DMS79 treated with DMSO at 0.1 percent for 48 hours (cell line): Measurements from ENCODE around the gene LMAN1L.
A peak's percentile ranks its signal among the peaks of the same experiment; 100 is the strongest.

ENCODE experiments used
- DNase-seq: peaks from one replicate; lab custom pipeline; 2025; lab: John Stamatoyannopoulos, UW

Gene LMAN1L

DNA sequence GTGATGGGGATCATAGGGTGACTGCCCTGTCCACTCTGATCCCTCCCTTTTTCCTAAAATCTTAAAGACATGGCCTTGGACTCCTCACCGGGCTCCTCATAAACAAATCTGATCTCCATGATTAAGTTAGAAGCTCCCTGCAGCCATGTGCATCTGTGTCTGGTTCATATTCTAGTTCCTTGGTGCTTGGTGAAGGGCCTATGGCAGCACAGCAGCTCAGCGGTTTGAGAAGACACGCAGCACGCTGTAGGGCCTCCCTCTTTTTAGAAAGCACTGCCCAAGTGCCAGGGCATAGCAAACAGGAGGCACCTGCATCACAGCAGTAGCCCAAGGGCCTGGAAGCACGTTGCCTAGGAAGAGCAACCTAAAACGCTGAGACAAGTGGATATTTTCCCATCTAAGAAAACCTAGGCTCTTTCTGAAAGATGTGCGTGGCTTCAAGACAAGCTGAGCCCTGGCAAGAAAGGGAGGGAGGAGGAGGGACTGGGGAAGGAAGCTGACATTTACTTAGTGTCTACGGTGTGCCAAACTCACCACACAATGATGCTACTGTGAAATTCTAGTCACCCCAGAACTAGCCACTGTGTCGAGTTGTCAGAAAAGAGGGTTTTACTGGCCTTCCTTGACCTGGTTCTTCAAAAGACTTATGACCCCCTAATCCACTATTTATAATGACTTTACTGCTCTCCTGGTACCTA, 45.2 kb downstream of the LMAN1L start:
- DNase-seq, result peak; percentile 8

DNA sequence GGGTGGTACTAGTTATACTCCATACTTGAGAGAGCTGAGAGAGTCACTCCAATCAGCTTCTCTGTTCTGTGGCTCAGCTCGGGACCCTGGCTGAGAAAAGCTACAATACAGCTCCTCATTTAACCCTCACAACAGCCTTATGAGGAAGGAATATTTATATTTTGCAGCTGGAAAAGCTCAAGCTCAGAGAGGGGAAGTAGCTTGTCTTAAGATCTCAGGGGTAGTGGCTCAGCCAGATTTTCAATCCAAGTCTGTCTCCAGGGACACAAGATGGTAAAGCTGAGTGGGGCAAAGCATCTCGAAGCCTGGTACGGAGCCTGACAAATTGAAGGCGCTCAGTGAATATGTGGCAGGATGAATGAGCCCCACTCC, 45.7 kb downstream of the LMAN1L start:
- DNase-seq, result no peak

DNA sequence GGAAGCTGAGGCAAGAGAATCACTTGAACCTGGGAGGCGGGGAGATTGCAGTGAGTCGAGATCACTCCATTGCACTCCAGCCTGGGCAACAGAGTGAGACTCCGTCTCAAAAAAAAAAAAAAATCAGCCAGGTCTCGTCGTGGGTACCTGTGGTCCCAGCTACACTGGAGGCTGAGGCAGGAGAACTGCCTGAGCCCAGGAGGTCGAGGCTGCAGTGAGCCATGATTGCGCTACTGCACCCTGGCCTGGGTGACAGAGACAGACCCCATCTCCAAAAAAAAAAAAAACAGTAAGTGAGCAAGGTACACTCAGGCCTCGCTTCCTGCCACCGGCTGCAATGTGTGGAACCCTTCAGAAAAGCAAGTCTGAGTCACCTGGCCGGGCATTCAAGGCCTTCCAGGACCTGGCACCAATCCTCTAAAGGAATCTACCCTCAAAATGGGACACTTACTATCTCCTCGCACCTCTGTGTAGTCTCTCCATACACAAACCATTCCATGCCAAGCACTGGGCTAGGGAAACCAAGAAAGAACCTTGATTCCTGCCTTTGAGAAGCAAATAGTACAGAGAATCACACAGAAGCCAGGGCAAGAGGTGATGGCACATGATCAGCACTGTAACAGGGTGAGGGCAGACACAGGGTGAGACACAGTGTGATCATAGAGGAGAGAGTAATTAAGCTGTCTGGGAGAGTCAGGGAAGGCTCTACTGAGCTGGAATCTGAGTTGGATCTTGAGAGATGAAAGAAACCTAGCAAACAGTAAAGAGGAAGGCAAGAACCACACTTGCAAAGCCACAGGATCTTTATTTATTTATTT, 50.8 kb downstream of the LMAN1L start:
- DNase-seq, result no peak

DNA sequence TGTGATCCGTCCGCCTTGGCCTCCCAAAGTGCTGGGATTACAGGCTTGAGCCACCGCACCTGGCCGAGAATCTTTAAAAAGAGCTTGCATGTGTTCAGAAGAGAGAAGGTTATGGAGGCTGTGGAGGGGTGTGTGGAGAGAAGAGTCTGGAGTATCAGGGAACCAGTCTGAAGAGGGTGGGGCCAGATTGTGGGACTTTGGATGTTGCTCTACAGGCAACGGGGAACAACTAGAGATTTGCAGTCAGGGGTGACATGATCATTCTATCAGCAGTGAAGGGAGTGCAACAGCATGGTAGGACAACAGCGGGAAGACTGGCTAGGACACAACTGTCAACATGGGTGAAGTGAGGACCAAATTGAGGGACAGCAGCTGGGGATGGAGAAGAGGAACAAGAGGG, 51.7 kb downstream of the LMAN1L start:
- DNase-seq, result no peak

DNA sequence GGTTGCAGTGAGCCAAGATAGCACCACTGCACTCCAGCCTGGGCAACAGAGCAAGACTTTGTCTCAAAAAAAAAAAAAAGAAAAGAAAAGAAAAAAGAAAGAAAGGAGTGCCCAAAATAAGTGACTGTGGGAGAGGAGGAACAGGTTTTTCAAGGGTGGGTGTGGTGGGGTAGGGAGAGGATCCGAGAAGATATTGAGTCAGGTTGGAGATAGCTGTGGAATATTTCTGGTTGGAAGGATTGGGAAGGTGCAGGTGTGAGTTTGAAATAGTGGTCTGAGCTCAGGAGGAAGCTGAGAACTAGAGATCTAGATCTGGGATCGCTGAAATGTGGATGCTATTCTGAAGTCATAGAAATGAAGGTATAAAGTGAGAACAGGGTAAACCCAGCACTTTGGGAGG, 52.7 kb downstream of the LMAN1L start:
- DNase-seq, result no peak

DNA sequence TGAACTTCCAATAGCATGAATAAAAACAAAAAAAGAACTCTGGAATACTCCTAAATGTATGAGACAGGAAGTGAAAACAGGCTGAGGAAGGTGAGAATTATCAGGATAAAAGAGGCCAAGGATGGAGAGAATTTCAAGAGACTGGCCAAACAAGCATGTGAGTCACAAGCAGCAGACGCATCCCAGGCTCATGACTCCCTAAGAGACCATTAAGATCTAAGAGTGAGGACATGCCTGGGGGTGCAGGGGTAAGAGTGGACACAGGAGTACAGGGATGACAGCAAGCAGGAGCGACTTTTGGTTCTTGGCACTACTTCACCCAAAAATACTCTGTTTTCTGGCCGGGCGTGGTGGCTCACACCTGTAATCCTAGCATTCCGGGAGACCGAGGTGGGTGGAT, 53.5 kb downstream of the LMAN1L start:
- no peak for DNase-seq

DNA sequence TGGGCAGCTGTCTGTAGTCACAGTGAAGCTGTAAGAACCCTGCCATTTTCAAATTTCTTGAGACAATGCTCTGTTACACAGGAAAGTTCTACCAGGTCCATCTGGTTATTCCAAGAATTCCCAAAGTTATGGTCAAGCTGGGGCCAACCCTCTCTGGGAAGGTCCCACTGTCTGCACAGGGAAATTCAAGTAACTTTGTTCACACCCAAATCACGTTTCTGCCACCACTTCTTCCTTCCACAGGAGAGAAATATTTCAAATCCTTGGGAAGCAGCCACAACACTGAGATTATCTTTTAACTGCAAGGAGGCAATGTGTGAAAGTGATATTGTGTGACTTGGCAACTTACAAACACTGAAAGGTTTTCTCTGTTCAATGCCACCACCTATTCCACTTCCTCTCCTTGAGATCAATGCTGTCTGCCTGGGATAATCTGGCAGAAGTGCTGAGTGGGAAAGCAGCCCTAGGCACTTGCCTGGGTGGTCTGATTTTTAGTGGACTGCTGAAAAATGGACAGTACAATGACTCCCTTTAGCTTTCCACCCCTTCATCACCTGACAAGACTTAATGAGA, 54.9 kb downstream of the LMAN1L start:
- no peak for DNase-seq

DNA sequence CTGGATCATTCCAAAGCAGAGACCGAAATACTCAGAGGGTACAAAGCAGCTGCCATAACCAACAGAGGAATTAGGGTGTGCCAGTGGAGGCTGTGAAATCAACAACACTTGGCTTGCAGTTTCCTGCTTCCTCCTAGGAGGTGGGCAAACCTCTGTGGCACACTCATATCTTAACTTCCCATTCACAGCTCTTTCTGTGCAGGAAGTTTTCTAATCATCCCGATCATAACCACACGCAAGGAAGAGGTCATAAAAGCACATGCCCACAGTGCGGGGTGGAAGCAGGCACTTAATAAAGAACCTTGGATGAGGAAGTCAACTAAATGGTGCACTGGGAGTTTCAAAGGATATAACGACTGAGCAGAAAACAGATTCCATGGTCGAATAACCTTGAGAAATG, 55.4 kb downstream of the LMAN1L start:
- no peak for DNase-seq

DNA sequence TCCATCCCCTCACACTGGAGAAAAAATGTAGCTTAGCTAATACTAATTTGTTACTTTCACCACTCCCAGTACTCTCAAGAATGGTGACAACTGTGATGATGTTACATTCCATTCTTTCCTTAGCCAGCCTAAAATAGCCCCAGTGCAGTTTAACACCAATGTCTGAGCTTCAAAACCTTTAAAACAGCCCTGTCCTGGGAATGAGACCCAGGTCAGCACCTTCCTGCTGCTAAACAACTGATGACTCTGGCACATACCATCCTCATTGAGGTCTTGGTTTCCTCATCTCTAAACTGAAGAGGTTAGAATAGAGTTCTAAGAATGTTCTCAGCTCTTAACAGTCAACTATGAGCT, 56.7 kb downstream of the LMAN1L start:
- no peak for DNase-seq

DNA sequence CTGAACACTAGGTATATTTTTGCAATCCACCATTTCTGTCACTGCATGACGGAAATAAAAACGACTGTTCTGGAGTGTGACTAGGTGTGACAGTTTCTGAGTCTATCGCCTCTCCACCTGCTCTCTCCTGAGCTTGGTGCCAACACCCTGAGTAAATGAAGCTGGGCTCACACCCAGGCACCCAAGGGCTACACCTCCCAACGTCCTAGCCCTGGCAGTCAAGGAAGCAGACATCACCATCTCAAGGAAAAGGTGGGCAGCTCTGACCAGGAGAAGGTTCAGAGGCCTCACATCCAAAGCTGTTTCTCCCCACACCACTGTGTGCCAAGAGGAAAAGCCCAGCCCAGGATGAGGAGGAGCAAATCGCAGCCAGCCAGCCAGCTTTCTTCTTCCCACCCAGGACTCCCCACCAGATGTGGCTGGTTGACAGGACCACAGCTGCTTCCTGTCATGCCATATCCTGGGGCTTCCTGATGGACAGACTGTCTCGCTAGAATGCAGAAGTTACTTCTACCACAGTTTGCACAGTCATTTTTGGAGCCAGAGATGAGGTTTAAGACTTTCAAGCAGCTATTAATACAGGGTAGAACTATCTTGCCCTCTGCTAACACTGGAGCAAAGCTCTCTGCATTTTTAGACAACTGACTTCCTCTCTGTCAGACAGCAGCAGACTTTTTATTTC, 57.2 kb downstream of the LMAN1L start:
- DNase-seq, result no peak

DNA sequence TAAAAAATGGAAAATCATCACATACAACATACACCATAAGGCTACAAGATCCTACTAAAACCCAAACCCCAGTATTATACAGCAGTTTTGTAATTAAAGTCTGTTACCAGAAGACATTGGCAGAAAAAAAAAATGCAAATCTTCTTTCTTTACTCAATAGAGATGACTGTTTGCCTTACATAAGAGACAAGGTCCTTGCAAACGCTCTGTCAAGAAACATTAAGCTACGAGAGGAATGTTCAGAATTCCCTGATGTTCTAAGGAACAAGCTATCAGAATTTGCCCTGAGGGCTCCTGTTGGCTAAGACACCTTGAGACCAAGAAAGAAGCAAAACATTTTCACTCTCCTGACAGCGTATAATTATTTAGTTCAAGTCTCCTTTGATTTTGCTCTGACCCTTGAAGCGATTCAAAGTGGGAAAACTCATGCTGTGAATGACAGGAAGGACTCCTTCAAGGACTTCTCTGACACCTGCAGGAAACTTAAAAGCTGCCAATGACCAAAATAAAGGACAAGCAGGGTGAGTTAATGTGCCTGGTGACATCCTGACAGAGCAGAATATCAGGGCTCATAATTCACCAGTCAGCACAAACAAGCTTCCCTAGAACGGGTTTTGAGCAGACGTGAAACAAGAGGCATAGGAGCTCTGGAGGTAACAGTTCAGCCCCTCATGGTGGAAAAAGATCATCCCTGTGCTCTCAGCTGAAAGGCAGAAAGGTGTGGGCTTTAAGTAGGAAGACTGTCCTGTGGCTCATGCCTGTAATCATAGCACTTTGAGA, 58.0 kb downstream of the LMAN1L start:
- no peak for DNase-seq

DNA sequence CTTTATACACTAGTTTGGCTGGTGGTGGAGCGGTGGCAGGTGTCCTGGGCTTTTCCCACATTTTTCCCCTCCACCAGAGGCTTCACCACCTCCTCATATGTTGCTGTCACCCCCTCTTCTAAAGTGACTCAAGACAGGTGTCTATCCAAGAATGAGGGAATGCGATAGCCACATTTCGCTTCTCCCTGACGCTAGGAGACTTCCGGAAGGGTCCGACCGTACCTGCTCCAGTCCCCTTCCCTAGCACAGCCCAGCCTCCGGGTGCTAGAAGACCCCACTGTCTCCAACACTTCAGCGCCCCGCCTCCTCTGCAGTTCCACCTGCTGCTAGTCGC, 60.0 kb downstream of the LMAN1L start:
- DNase-seq, result no peak

DNA sequence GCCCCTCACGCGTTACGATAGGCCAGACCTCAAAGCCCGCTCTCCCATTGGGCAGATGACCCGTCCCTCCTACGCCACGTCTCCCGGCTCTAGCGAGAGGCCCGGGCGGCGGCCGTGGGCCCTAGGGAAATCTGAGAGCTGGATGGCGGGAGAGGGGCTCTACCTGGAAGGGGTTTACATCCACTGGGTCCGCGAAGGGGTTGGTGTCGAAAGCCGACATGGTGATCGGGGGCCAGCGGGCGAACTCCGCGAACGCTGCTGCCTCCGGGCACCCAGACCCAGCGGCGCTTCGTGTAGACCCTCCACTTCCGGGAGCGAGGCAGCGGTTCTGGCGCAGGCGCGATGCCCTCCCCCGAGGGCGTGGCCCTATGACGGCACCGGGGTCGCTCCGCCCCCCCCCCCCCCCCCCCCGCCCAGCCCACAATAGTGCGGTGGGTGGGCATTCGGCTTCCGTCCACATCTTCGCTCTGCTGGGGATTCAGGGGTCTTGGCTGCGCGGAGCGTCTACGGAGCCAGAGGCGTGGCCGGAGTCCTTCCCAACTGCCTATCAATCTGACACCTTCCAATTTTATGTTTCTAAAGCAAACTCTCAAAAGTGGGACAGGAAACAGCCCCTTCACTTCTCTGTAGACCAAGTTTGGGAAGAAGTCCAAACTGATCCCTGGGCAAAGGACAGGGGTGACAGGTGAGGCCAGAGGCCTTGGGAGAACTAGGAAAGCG, 60.6 kb downstream of the LMAN1L start, which contains the start of gene SCAMP2:
Gene SCAMP2 (minus strand): TSS at position 330 of the 720 bp plus-strand sequence. CDS start 110 bp downstream, at position 220.
- DNase-seq, result peak; percentile 68

DNA sequence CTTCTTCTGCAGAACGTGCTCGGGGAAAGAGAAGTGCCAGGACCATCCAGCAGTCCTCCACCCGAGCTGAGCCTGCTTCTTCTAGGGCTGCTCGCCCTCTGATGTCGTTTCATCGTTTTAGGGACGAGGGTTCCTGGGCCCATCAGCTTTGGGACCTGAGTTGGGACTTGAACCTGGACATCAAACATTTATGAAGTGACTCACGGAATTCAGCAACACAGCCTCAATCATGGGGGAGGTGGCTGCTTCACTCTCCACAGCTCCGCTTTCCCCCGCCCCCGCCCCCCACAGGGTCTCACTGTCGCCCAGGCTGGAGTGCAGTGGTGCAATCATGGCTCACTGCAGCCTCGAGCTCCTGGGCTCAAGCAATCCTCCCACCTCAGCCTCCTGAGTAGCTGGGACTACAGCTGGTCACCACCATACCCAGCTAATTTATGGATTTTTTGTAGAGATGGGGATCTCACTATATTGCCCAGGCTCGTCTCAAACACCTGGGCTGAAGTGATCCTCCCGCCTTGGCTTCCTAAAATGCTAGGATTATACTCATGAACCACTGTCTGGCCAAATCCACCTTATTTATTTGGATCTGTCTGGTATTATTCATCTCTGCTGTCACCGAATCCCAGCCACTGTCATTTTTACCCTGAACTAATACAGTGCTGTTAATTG, 61.3 kb downstream of the LMAN1L start:
- no peak for DNase-seq
